H1 (cell line): ENCODE measurements around the gene TIGD2. TPM values are rescaled to one million over a fixed set of nuclear protein-coding genes. Genes with fewer than 3 reads are reported as not detected.

Source experiments
- CTCF ChIA-PET: fragments of 300-600 bp; sonication (Branson Sonifier 250); formaldehyde crosslinking; loops from one replicate; lab custom pipeline; 2021; ENCODE audit not compliant: partially characterized antibody; lab: Charles Lee
- POLR2A ChIA-PET: fragments of 300-600 bp; sonication (Branson Sonifier 250); formaldehyde crosslinking; loops from one replicate; lab custom pipeline; 2021; ENCODE audit warnings: inconsistent platforms; ENCODE audit not compliant: partially characterized antibody; lab: Charles Lee
- DNase-seq, 2 experiments: peaks; one replicate each; pipeline versions ENCODE4 v3.0.0 to v3.0.0-alpha.2; 2010 to 2022; ENCODE audit warnings: low spot score in 2 of 2, low read depth in 1 of 2, mixed read lengths in 1 of 2
- FAIRE-seq: peaks from 2 replicates; lab custom pipeline; 2011; peaks lifted over from hg19 to GRCh38; lab: Jason Lieb, UNC
- H2AFZ ChIP-seq: 2 replicates; pipeline ENCODE4 v1.8.1; 2012; ENCODE audit warnings: low read length, inconsistent platforms
- H2AK5ac ChIP-seq: 2 replicates; pipeline ENCODE4 v1.6.1; 2013; ENCODE audit warnings: low read depth, low read length
- H2BK120ac ChIP-seq: replicated peaks from 2 replicates; pipeline ENCODE3; 2013; ENCODE audit warnings: low read depth, low read length, inconsistent platforms
- H2BK12ac ChIP-seq: 2 replicates; pipeline ENCODE4 v1.6.1; 2013; ENCODE audit warnings: low read depth, low read length
- H2BK15ac ChIP-seq: 2 replicates; pipeline ENCODE4 v1.6.1; 2013; ENCODE audit warnings: low read length
- H2BK20ac ChIP-seq: 2 replicates; pipeline ENCODE4 v1.6.1; 2013; ENCODE audit warnings: low read length
- H2BK5ac ChIP-seq: 2 replicates; pipeline ENCODE4 v1.6.1; 2013; ENCODE audit warnings: low read depth, low read length
- H3K14ac ChIP-seq: 2 replicates; pipeline ENCODE4 v1.6.1; 2013; ENCODE audit warnings: inconsistent platforms; ENCODE audit not compliant: insufficient read length
- H3K18ac ChIP-seq: 2 replicates; pipeline ENCODE4 v1.6.1; 2013; ENCODE audit warnings: low read length; ENCODE audit errors: extremely low read depth
- H3K23ac ChIP-seq: 2 replicates; pipeline ENCODE4 v1.6.1; 2013; ENCODE audit warnings: inconsistent platforms; ENCODE audit not compliant: insufficient read length
- H3K23me2 ChIP-seq: 2 replicates; pipeline ENCODE4 v1.6.1; 2013; ENCODE audit warnings: low read depth, low read length
- H3K27ac ChIP-seq: 2 replicates; pipeline ENCODE4 v1.6.1; 2011; ENCODE audit warnings: low read depth, low read length, inconsistent platforms
- H3K27me3 ChIP-seq, 4 experiments: replicated peaks in 1 of 4; 1 replicate in 1 of 4; 2 replicates in 3 of 4; pipeline versions ENCODE4 v1.6.1 to v1.8.1; 2011 to 2013; ENCODE audit warnings: low read length in 3 of 4, mild to moderate bottlenecking in 3 of 4, inconsistent platforms in 2 of 4, mixed read lengths in 2 of 4, moderate library complexity in 1 of 4; ENCODE audit not compliant: control insufficient read depth in 3 of 4, insufficient read depth in 3 of 4; ENCODE audit errors: extremely low read depth in 1 of 4
- H3K36me3 ChIP-seq, 4 experiments: 2 replicates each; pipeline versions ENCODE4 v1.6.1 to v1.8.1; 2011 to 2013; ENCODE audit warnings: mild to moderate bottlenecking in 4 of 4, low read length in 3 of 4, moderate library complexity in 2 of 4, control low read depth in 1 of 4, inconsistent platforms in 1 of 4; ENCODE audit not compliant: insufficient read depth in 4 of 4, control insufficient read depth in 2 of 4
- H3K4ac ChIP-seq: replicated peaks from 2 replicates; pipeline ENCODE3; 2013; ENCODE audit warnings: low read length, low read depth, mixed read lengths, inconsistent platforms; ENCODE audit not compliant: insufficient read length
- H3K4me1 ChIP-seq, 4 experiments: replicated peaks in 1 of 4; 1 replicate in 1 of 4; 2 replicates in 3 of 4; pipeline versions ENCODE4 v1.6.1 to v1.8.1; 2011 to 2013; ENCODE audit warnings: low read length in 3 of 4, inconsistent platforms in 2 of 4, mixed read lengths in 1 of 4; ENCODE audit not compliant: insufficient read depth in 4 of 4, control insufficient read depth in 3 of 4
- H3K4me2 ChIP-seq, 2 experiments: 2 replicates each; pipeline versions ENCODE4 v1.6.1 to v1.8.1; 2011 to 2013; ENCODE audit warnings: low read depth in 2 of 2, low read length in 2 of 2, control low read depth in 1 of 2, inconsistent platforms in 1 of 2, mild to moderate bottlenecking in 1 of 2; ENCODE audit not compliant: insufficient read depth in 1 of 2
- H3K4me3 ChIP-seq, 4 experiments: fragments of 200-600, 300-600 bp in 1 of 4; sonication (generic), shearing (Covaris generic), sonication (Bioruptor Twin) in 1 of 4; 2 replicates each; pipeline versions ENCODE4 v1.5.1 to v1.8.1; 2011 to 2016; ENCODE audit warnings: low read length in 4 of 4, low read depth in 3 of 4, control low read depth in 2 of 4, inconsistent platforms in 2 of 4, mild to moderate bottlenecking in 2 of 4, mixed read lengths in 1 of 4, moderate library complexity in 1 of 4; ENCODE audit not compliant: insufficient read depth in 2 of 4; ENCODE audit errors: extremely low read depth in 1 of 4
- H3K56ac ChIP-seq: replicated peaks from 2 replicates; pipeline ENCODE3; 2013; ENCODE audit warnings: low read depth, mild to moderate bottlenecking, mixed read lengths, low read length, inconsistent platforms; ENCODE audit not compliant: insufficient read length
- H3K79me1 ChIP-seq: 2 replicates; pipeline ENCODE4 v1.6.1; 2013; ENCODE audit warnings: low read depth, low read length, control low read depth
- H3K79me2 ChIP-seq, 2 experiments: 2 replicates each; pipeline versions ENCODE4 v1.6.1 to v1.8.1; 2012 to 2013; ENCODE audit warnings: low read length in 2 of 2, mild to moderate bottlenecking in 2 of 2, inconsistent platforms in 1 of 2; ENCODE audit not compliant: insufficient read depth in 2 of 2, control insufficient read depth in 1 of 2
- H3K9ac ChIP-seq, 4 experiments: replicated peaks in 1 of 4; 1 replicate in 1 of 4; 2 replicates in 3 of 4; pipeline versions ENCODE4 v1.6.1 to v1.8.1; 2011 to 2013; ENCODE audit warnings: low read depth in 3 of 4, low read length in 3 of 4, control low read depth in 2 of 4, mild to moderate bottlenecking in 2 of 4, moderate library complexity in 2 of 4, inconsistent platforms in 1 of 4; ENCODE audit errors: extremely low read depth in 1 of 4
- H3K9me3 ChIP-seq, 2 experiments: 2 replicates each; pipeline versions ENCODE4 v1.6.1 to v1.8.1; 2012 to 2013; ENCODE audit warnings: mild to moderate bottlenecking in 2 of 2, moderate library complexity in 2 of 2, control low read depth in 1 of 2, inconsistent platforms in 1 of 2, low read depth in 1 of 2, low read length in 1 of 2, mixed read lengths in 1 of 2; ENCODE audit not compliant: insufficient read depth in 2 of 2
- H4K20me1 ChIP-seq, 2 experiments: replicated peaks in 1 of 2; 2 replicates each; pipeline versions ENCODE3 to v1.8.1; 2011 to 2013; ENCODE audit warnings: inconsistent platforms in 2 of 2, low read length in 2 of 2, mild to moderate bottlenecking in 1 of 2; ENCODE audit not compliant: insufficient read depth in 2 of 2, control insufficient read depth in 1 of 2
- H4K5ac ChIP-seq: 2 replicates; pipeline ENCODE4 v1.6.1; 2013; ENCODE audit warnings: low read length, low read depth, mixed read lengths, inconsistent platforms; ENCODE audit not compliant: insufficient read length
- H4K8ac ChIP-seq: 2 replicates; pipeline ENCODE4 v1.8.0; 2013; ENCODE audit warnings: mild to moderate bottlenecking, moderate library complexity, low read length, inconsistent platforms; ENCODE audit not compliant: insufficient read depth; ENCODE audit errors: extremely low read depth
- H4K91ac ChIP-seq: replicated peaks from 2 replicates; pipeline ENCODE3; 2013; ENCODE audit warnings: low read length, mixed read lengths, inconsistent platforms; ENCODE audit not compliant: insufficient read length
- CTCF ChIP-seq, 3 experiments: IDR thresholded peaks; 1 replicate in 2 of 3; 2 replicates in 1 of 3; pipeline versions ENCODE4 v1.5.1 to v1.6.1; 2011; ENCODE audit warnings: low read length in 3 of 3, mild to moderate bottlenecking in 3 of 3, inconsistent platforms in 2 of 3, low read depth in 1 of 3, moderate library complexity in 1 of 3; ENCODE audit not compliant: insufficient read depth in 1 of 3; ENCODE audit errors: control extremely low read depth in 1 of 3
- FOSL1 ChIP-seq: IDR thresholded peaks from 2 replicates; pipeline ENCODE4 v1.6.1; 2011; ENCODE audit warnings: mild to moderate bottlenecking, low read depth, low read length, moderate library complexity; ENCODE audit not compliant: insufficient read depth
- TEAD4 ChIP-seq: IDR thresholded peaks from 2 replicates; pipeline ENCODE4 v1.6.1; 2012; ENCODE audit warnings: low read depth, low read length, inconsistent platforms, mixed read lengths
- WGBS, 2 experiments: shearing (Covaris generic) in 1 of 2; methylation state at CpG; one replicate each; pipeline versions ENCODE4 v1.1.6 to v1.1.7; 2013 to 2015; ENCODE audit warnings: low lambda C conversion rate in 2 of 2, mixed read lengths in 2 of 2, inconsistent platforms in 1 of 2, low coverage in 1 of 2, missing lambda C conversion rate in 1 of 2; ENCODE audit not compliant: insufficient replicate concordance in 2 of 2, insufficient coverage in 1 of 2, insufficient read length in 1 of 2; ENCODE audit errors: extremely low coverage in 1 of 2, missing lambda C conversion rate in 1 of 2; 5-methylcytosine and 5-hydroxymethylcytosine counted together
- polyA plus RNA-seq, 7 experiments: library from polyadenylated mRNA; depleted of rRNA in 3 of 7; stranded (reverse) in 5 of 7; unstranded in 2 of 7; fragments of >200 nt in 5 of 7; fragments of 200-250 nt in 2 of 7; gene quantifications; 1 replicate in 5 of 7; 2 replicates in 1 of 7; 4 replicates in 1 of 7; pipeline versions ENCODE4 v1.2.1 to v1.2.3, GENCODE V29; 2011 to 2013; ENCODE audit warnings: missing spikeins in 2 of 7, mixed read lengths in 2 of 7
- total RNA-seq: library from RNA; stranded (reverse); fragmentation: NEBNext Ultra II Directional; extraction: Animal tissue kit (Norgen Biotek cat#: 25700); gene quantifications from 2 replicates; pipeline ENCODE4 v1.2.1, GENCODE V29; 2021
- TF ChIP-seq, protein P1 (sequence below): IDR thresholded peaks from 2 replicates; pipeline ENCODE4 v1.6.1; 2012; ENCODE audit warnings: inconsistent platforms

TIGD2 gene
- total and polyA plus RNA-seq, 2 of the 8 experiments (the other 6 are each of a cell fraction or from before 2014, with no cell fraction given): 2.4 to 5.7 TPM

DNA sequence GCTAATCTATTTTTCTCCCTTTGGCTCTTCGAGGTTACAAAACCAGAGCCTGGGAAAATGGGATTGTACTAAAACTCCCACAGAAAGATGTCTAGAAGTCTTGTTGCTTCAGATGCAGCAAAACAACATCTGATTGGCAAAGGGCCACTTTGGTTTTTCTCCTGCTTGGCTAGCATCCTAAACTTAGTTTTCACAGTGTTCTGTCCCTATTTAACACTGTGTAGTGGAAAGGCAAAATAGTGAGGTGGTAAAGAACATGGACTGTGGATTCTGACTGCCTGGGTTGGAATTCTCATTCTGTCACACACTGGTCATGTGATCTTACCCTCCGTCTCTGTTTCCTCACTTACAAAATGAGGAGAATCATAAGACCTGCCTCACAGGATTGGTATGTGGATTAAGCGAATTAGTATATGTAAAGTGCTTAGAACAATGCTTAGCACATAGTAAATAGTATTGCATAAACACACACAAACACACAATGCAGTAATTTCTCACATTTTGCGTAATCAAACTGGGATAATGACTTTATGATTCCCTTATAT, 23.5 kb downstream of the TIGD2 start:
- H3K4ac ChIP-seq: no peak overlapping the region
- no peak overlapping the region for H3K9ac ChIP-seq
- no peaks in the 10 kb centered on the region for H3K79me2 ChIP-seq
- H3K36me3 ChIP-seq: no peaks in the 10 kb centered on the region
- no peak overlapping the region for H4K91ac ChIP-seq
- no peaks in the 10 kb centered on the region for H3K9me3 ChIP-seq
- H3K14ac ChIP-seq: no peak overlapping the region
- no peak overlapping the region for H3K4me2 ChIP-seq
- TF ChIP-seq CTCF (IDR thresholded peaks at IDR 0.05; ENCODE audit: control extremely low read depth in 1 of 3, insufficient read depth in 1 of 3, low read depth in 1 of 3, low read length in 3 of 3) (no peak), TEAD4 (no peak), FOSL1 (no peak)
- TF ChIP-seq, protein P1, sequence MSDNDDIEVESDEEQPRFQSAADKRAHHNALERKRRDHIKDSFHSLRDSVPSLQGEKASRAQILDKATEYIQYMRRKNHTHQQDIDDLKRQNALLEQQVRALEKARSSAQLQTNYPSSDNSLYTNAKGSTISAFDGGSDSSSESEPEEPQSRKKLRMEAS: no peak
- TF ChIP-seq, all 59 proteins: peak for 0
- Histone ChIP-seq H2BK15ac (no peak overlapping the region), H3K56ac (no peak overlapping the region), H2BK5ac (no peak overlapping the region), H2AK5ac (no peak overlapping the region), H2BK120ac (no peak overlapping the region), H4K8ac (no peak overlapping the region), H3K4me1 (peaks cover 0 to 3% (median 1%) of the 10 kb centered on the region in 4 experiments; a peak in 3 of 7 replicates), H2BK12ac (no peak overlapping the region), H3K27me3 (no peaks in the 10 kb centered on the region), H4K5ac (no peak overlapping the region), H2AFZ (peak overlapping the region; percentile 77; the same call in 1 of the 2 replicates), H3K18ac (no peak overlapping the region), H3K79me1 (no peaks in the 10 kb centered on the region), H3K27ac (no peak overlapping the region), H3K23me2 (no peaks in the 10 kb centered on the region), H2BK20ac (no peak overlapping the region), H4K20me1 (no peaks in the 10 kb centered on the region), H3K4me3 (no peak overlapping the region), H3K23ac (no peak overlapping the region)
- POLR2A ChIA-PET: interaction anchor here (0.6 to 1.3 kb wide), 2 partner anchors 21 to 722 kb away, joined by 3 read pairs; no protein-coding TSS in a partner anchor
- WGBS, 2 experiments: 83% methylated on average over 4 of the region's 4 CpGs; no CpG with 5 or more reads in 1 of the 2 experiments
- CTCF ChIA-PET: interaction anchor here (1.5 kb wide), 1 partner anchor 24 kb away, joined by 3 read pairs; no protein-coding TSS in a partner anchor
- DNase-seq (no peak), FAIRE-seq (peak; percentile 65)
